HG03095 (cell line): Measurements from ENCODE around the gene CD300H.

Experiments used
- ATAC-seq: cut with Tn5 transposase; IDR thresholded peaks from one replicate; pipeline ENCODE4 v1.9.1; 2021; ENCODE audit warnings: moderate library complexity; ENCODE audit not compliant: unreplicated experiment

Gene CD300H

GRCh38 chr17:74567397-74567796, at the start of gene CD300H:
Gene CD300H, minus strand, starts transcription at chr17:74567509.
- no peak for ATAC-seq

- no peak for ATAC-seq
Observed at GRCh38 chr17:74616696-74617095, 49.4 kb upstream of the CD300H start.

GRCh38 chr17:74612046-74612445, 44.7 kb upstream of the CD300H start:
- ATAC-seq, result no peak

GRCh38 chr17:74610108-74610507, 42.8 kb upstream of the CD300H start:
- no peak for ATAC-seq

GRCh38 chr17:74608511-74608910, 41.2 kb upstream of the CD300H start:
- ATAC-seq, result no peak

DNA sequence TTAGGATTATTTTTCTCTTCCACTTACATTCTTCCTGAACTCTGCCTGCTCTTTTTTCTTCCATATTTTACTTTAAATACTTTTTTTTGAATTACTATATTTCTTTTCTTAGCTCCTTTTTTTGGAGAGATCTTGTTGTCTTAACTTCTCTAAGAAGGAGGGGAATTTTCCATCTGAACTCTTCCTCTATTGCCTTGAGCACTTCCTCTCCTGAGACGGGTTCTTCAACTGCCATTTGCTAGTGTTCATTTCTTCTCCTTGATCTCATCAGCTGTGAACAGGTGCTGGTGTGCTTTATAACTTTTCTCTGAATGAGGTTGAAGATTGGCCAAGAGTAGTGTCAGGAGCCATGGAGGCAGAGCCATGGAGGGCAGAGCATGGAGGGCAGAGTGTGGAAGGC, 39.9 kb upstream of the CD300H start:
- no peak for ATAC-seq

DNA sequence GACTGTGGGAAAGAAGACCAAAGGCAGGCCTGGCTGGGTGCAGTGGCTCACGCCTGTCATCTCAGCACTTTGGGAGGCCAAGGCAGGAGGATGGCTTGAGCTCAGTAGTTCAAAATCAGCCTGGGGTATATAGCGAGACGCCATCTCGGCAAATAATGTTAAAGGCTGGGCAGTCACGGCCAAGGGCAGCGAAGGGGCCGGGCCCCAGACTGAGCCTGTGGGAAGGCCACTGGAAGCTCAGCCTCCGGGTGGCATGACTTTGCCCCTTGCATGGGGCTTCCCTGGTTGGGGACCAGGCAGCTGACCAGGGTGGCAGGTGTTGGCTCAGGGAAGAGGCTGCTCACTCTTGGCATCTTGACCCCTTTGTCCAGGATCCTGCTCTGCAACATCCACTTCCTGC, 38.7 kb upstream of the CD300H start:
- no peak for ATAC-seq

DNA sequence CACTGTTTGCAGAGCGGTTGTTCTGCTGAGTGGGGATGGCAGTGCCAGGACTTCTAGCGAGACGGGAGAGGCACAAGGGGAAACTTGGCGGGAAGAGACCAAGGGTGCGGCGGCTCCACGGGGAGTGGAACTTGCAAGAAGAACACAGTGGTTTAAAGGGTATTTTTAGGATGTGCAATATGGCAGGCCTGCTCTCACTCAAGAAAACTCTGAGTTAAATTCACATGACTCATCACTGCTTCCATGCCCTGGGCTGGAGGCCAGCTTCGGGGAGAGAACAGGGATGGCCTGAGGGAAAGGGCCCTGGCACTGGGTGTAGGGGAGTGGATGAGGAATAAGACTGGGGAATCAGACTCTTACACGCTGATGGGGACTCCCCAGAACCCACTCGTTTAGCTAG, 38.1 kb upstream of the CD300H start:
- no peak for ATAC-seq

GRCh38 chr17:74604761-74605160, 37.5 kb upstream of the CD300H start:
- no peak for ATAC-seq

GRCh38 chr17:74604200-74604599, 36.9 kb upstream of the CD300H start:
- ATAC-seq, result no peak

- ATAC-seq, result no peak
Observed at GRCh38 chr17:74603746-74604145, 36.4 kb upstream of the CD300H start.

DNA sequence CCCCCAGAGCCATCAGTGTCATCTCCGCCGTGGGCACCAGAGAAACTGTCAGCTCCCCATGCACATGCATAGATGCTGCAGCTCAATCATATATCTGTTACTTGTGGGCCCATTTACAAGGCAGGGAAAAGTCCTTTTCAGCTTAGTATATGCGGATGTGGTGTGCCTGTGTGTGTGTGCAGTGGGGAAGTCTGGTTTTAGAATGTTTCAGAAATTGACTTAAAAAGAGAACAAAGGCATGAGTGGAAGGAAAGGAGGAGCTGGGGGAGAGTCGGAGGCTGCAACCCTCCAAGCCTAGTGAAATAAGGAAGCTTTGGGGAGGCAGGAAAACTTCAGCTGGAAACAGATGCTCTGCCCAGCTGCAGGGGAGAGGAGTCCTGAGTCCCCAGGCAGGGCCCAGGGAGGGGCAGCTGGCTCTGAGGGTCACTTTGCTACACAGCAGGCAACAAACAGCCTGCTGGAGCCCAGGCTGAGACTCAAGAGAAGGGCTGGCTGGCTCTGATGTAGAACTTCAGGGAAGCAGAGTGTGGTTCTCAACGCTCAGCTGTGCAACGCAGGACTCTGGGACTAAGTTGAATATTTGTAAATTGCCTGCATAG, 35.8 kb upstream of the CD300H start:
- no peak for ATAC-seq

- no peak for ATAC-seq
Observed at GRCh38 chr17:74601944-74602572, 34.7 kb upstream of the CD300H start.

DNA sequence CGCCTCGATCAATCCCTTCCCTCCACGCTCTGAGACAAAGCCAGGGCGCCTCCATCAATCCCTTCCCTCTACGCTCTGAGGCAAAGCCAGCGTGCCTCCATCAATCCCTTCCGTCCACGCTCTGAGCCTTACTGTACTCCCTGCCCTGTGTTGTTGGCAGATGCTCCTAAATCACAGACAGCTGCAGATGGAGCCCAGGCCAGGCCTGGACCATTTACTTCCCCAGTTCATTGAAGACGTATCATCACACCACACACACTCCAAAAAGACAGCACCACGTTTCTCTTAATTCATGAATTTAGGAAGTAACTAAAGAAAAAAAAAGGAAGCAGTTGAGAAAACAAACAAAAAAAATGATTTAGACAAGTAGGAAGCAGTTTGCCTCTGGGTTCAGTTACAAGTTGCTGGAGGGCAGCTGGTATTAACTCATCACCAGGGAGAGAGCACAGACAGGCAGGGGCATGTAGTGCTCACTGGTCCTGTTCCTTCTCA, 32.2 kb upstream of the CD300H start:
- no peak for ATAC-seq

GRCh38 chr17:74599023-74599399, 31.7 kb upstream of the CD300H start:
- ATAC-seq, result no peak

DNA sequence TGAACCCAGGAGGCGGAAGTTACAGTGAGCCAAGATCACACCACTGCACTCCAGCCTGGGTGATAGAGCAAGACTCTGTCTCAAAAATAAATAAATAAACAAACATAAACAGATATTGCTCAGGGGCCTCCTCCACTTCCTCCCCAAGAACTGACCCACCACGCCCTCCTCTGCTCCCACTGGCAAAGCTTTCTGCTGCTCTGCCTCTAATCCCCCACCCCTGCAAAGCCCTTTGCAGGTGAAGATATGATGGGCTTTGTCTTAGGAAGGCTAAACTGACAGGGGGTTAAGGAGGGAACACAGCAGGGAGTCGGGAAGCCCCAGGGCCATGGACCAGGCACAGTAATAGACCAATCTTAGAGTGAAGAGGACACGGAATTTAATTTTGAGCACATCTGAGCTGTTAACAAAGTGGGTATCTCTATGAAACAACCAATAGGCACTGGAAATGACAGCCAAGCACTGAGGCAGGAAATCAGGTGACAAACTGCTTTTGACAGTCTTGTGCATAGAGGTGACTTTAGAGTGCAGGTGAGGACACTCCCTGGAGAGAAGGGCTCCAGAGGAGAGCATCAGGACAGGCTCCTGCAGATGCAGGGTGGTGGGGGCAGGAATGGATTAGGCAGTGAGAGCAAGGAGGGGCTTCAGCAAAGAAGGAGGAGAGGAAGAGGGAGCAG, 31.2 kb upstream of the CD300H start:
- no peak for ATAC-seq

GRCh38 chr17:74597069-74597790, 29.9 kb upstream of the CD300H start:
- ATAC-seq, result no peak

DNA sequence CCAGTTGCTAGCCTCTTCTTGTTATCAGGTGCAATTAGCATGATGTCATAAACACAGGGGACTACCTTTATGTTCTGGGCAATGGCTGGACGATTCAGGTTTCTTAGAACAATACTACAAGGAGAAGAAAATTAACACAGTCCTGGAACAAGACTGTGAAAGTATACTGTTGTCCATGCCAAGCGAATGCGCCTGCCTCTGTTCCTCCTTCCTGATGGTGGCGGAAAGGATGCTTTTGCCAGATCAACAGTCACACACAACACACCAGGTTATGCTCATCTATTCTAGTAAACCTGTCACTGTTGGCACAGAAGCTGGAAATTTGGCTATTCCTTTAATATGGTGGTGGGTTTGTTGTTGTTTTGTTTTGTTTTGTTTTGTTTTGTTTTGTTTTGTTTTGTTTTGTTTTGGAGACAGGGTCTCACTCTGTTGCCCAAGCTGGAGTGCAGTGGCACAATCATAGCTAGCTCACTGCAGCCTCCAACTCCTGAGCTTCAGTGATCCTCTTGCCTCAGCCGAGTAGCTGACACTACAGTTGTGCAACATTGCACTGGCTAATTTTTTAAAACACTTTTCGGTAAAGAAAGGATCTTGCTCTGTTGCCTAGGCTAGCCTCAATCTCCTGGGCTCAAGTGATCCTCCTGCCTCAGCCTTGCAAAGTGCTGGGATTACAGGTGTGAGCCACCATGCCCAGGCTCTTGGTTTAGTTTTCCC, 27.9 kb upstream of the CD300H start:
- ATAC-seq, result no peak

GRCh38 chr17:74592087-74592990, 25.0 kb upstream of the CD300H start, which contains the start of gene CD300LD:
Gene CD300LD, minus strand, starts transcription at chr17:74592283. Its CDS starts 81 bp downstream, at chr17:74592202.
- ATAC-seq, result no peak

DNA sequence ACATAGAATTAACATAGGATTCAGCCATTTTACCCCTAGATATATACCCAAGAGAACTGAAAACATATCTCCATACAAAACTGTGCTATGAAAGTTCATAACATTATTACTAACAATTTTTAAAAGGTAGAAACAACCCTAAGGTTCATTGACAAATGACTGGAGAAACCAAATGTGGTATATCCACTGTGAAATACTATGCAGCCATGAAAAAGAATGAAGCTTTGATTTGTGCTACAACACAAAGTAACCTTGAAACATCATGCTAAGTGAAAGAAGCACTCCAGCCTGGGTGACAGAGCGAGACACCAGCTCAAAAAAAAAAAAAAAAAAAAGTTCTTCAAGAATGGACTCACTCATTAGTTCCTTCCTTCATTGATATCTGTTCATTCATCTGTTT, 24.2 kb upstream of the CD300H start:
- no peak for ATAC-seq
